Liver (tissue), 3 donors: ENCODE results near the gene ZNF282.

ENCODE experiments used
- FOXA2 ChIP-seq: IDR thresholded peaks from 2 replicates; pipeline ENCODE4 v1.6.1; 2016; ENCODE audit warnings: antibody characterized with exemption
- HNF4G ChIP-seq: IDR thresholded peaks from 2 replicates; pipeline ENCODE4 v1.6.1; 2016; ENCODE audit warnings: antibody characterized with exemption
- JUND ChIP-seq, 2 donors: IDR thresholded peaks; 2 replicates each; pipeline ENCODE4 v1.6.1; 2016; ENCODE audit warnings: antibody characterized with exemption in 2 of 2
- RAD21 ChIP-seq, 2 donors: IDR thresholded peaks; 2 replicates each; pipeline ENCODE4 v1.6.1; 2016; ENCODE audit warnings: antibody characterized with exemption in 2 of 2, mild to moderate bottlenecking in 2 of 2
- REST ChIP-seq: IDR thresholded peaks from 2 replicates; pipeline ENCODE4 v1.6.1; 2016; ENCODE audit warnings: antibody characterized with exemption, mild to moderate bottlenecking
- RXRA ChIP-seq, 2 donors: IDR thresholded peaks; 2 replicates each; pipeline ENCODE4 v1.6.1; 2017 to 2018; ENCODE audit warnings: antibody characterized with exemption in 2 of 2, mild to moderate bottlenecking in 1 of 2
- SP1 ChIP-seq: IDR thresholded peaks from 2 replicates; pipeline ENCODE4 v1.6.1; 2018; ENCODE audit warnings: antibody characterized with exemption, mild to moderate bottlenecking
- YY1 ChIP-seq: IDR thresholded peaks from 2 replicates; pipeline ENCODE4 v1.6.1; 2016; ENCODE audit warnings: antibody characterized with exemption, mild to moderate bottlenecking
- TF ChIP-seq, protein P1 (sequence below): fragments of 150-350 bp; IDR thresholded peaks from 2 replicates; pipeline ENCODE4 v1.5.1; 2017; ENCODE audit warnings: improper control_type of control experiment, low read depth, low read length; ENCODE audit not compliant: missing input control
- TF ChIP-seq, protein P2 (sequence below): IDR thresholded peaks from 2 replicates; pipeline ENCODE4 v1.6.1; 2016; ENCODE audit warnings: antibody characterized with exemption
- TF ChIP-seq, protein P3 (sequence below): IDR thresholded peaks from 2 replicates; pipeline ENCODE4 v1.6.1; 2016; ENCODE audit warnings: antibody characterized with exemption
- donor health status: healthy.
- donor health status: healthy.

- TF ChIP-seq, protein P1, sequence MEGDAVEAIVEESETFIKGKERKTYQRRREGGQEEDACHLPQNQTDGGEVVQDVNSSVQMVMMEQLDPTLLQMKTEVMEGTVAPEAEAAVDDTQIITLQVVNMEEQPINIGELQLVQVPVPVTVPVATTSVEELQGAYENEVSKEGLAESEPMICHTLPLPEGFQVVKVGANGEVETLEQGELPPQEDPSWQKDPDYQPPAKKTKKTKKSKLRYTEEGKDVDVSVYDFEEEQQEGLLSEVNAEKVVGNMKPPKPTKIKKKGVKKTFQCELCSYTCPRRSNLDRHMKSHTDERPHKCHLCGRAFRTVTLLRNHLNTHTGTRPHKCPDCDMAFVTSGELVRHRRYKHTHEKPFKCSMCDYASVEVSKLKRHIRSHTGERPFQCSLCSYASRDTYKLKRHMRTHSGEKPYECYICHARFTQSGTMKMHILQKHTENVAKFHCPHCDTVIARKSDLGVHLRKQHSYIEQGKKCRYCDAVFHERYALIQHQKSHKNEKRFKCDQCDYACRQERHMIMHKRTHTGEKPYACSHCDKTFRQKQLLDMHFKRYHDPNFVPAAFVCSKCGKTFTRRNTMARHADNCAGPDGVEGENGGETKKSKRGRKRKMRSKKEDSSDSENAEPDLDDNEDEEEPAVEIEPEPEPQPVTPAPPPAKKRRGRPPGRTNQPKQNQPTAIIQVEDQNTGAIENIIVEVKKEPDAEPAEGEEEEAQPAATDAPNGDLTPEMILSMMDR, result no peak
- TF ChIP-seq RAD21 (IDR thresholded peaks at IDR 0.05) (no peak), HNF4G (no peak), JUND (IDR thresholded peaks at IDR 0.05) (no peak), SP1 (no peak), REST (no peak), FOXA2 (no peak), RXRA (IDR thresholded peaks at IDR 0.05) (no peak), YY1 (no peak)
- TF ChIP-seq, protein P2, sequence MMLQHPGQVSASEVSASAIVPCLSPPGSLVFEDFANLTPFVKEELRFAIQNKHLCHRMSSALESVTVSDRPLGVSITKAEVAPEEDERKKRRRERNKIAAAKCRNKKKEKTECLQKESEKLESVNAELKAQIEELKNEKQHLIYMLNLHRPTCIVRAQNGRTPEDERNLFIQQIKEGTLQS, result no peak
- TF ChIP-seq, protein P3, sequence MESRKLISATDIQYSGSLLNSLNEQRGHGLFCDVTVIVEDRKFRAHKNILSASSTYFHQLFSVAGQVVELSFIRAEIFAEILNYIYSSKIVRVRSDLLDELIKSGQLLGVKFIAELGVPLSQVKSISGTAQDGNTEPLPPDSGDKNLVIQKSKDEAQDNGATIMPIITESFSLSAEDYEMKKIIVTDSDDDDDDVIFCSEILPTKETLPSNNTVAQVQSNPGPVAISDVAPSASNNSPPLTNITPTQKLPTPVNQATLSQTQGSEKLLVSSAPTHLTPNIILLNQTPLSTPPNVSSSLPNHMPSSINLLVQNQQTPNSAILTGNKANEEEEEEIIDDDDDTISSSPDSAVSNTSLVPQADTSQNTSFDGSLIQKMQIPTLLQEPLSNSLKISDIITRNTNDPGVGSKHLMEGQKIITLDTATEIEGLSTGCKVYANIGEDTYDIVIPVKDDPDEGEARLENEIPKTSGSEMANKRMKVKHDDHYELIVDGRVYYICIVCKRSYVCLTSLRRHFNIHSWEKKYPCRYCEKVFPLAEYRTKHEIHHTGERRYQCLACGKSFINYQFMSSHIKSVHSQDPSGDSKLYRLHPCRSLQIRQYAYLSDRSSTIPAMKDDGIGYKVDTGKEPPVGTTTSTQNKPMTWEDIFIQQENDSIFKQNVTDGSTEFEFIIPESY, result no peak
These were observed 58.3 kb downstream of the ZNF282 start for GRCh38 chr7:149253665-149254064.
